ENCODE measurements around the gene ARMC8.

The ARMC8 gene

GRCh38 chr3:138314751-138315150, 127.7 kb downstream of the ARMC8 start:
- no peak for TF ChIP-seq CTCF (IDR thresholded peaks at IDR 0.05; ENCODE audit: extremely low read depth, insufficient read depth, missing control alignments)
- in situ Hi-C loops (cut with MboI; ENCODE audit: low pct_unique_long_range_greater_than_20kb, low sequenced_read_pairs, unreplicated experiment), result no loop called here
- DNase-seq (ENCODE audit: low spot score), result no peak

DNA sequence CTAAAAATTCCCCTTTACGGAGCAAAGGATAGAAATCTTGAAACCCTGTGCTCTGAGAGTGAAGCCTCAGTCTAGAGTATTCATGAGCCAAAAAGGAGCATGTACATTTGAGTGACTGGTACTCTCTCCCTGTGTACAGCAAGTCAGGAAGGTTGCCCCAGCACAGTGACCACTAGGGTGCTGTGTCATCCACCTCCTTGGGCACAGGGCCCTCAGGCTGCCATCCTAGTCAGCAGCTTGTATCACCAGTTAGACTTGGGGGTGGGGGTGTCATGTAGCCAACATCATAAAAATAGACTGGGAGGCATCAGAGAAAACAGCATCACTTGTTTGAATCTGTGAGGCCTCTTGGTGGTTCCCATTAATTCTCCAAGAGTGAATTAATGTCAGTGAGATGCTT, 130.6 kb downstream of the ARMC8 start:
- DNase-seq (ENCODE audit: low spot score), result no peak
- TF ChIP-seq CTCF (IDR thresholded peaks at IDR 0.05; ENCODE audit: extremely low read depth, insufficient read depth, missing control alignments), result no peak
- in situ Hi-C loops (cut with MboI; ENCODE audit: low pct_unique_long_range_greater_than_20kb, low sequenced_read_pairs, unreplicated experiment), result no loop called here

GRCh38 chr3:138323971-138324370, 136.9 kb downstream of the ARMC8 start:
- no peak for TF ChIP-seq CTCF (IDR thresholded peaks at IDR 0.05; ENCODE audit: extremely low read depth, insufficient read depth, missing control alignments)
- DNase-seq (ENCODE audit: low spot score), result no peak
- in situ Hi-C loops (cut with MboI; ENCODE audit: low pct_unique_long_range_greater_than_20kb, low sequenced_read_pairs, unreplicated experiment), result no loop called here

- in situ Hi-C loops (cut with MboI; ENCODE audit: low pct_unique_long_range_greater_than_20kb, low sequenced_read_pairs, unreplicated experiment), result no loop called here
Observed at GRCh38 chr3:138325990-138326389, 138.9 kb downstream of the ARMC8 start.

GRCh38 chr3:138326866-138327595, 139.9 kb downstream of the ARMC8 start:
- no peak for TF ChIP-seq CTCF (IDR thresholded peaks at IDR 0.05; ENCODE audit: extremely low read depth, insufficient read depth, missing control alignments)
- in situ Hi-C loops (cut with MboI; ENCODE audit: low pct_unique_long_range_greater_than_20kb, low sequenced_read_pairs, unreplicated experiment), result no loop called here

More at GRCh38 chr3:138325990-138326389, 138.9 kb downstream of the ARMC8 start:
- TF ChIP-seq CTCF (IDR thresholded peaks at IDR 0.05; ENCODE audit: extremely low read depth, insufficient read depth, missing control alignments), result no peak
- DNase-seq (ENCODE audit: low spot score), result no peak

GRCh38 chr3:138327831-138328230, 140.7 kb downstream of the ARMC8 start:
- no peak for DNase-seq (ENCODE audit: low spot score)
- in situ Hi-C loops (cut with MboI; ENCODE audit: low pct_unique_long_range_greater_than_20kb, low sequenced_read_pairs, unreplicated experiment), result no loop called here
- no peak for TF ChIP-seq CTCF (IDR thresholded peaks at IDR 0.05; ENCODE audit: extremely low read depth, insufficient read depth, missing control alignments)

More at GRCh38 chr3:138326866-138327595, 139.9 kb downstream of the ARMC8 start:
- DNase-seq (ENCODE audit: low spot score), result no peak
